GM23338 (cell line): Measurements from ENCODE around the gene SLC16A9. TPM values are rescaled to one million over a fixed set of nuclear protein-coding genes. Genes with fewer than 3 reads are reported as not detected.

Source experiments
- ATAC-seq: fragments of 200-7000 bp; cut with Tn5 transposase; 3 replicates; pipeline ENCODE4 v1.9.1; 2020
- DNase-seq: peaks from one replicate; pipeline ENCODE4 v3.0.0-alpha.2; 2015; ENCODE audit warnings: low spot score
- H2AFZ ChIP-seq: fragments of 200-600 bp; sonication (generic); 2 replicates; pipeline ENCODE4 v1.8.0; 2016; ENCODE audit warnings: antibody characterized with exemption, mild to moderate bottlenecking, moderate library complexity
- H3F3A ChIP-seq: fragments of 200-600 bp; sonication (generic); replicated peaks from 2 replicates; pipeline ENCODE4 v1.8.0; 2017; ENCODE audit warnings: antibody characterized with exemption, mixed run types, low read depth
- H3K27ac ChIP-seq: fragments of 200-600 bp; sonication (generic); 2 replicates; pipeline ENCODE4 v1.6.1; 2016; ENCODE audit warnings: low read depth
- H3K27me3 ChIP-seq: fragments of 200-600 bp; sonication (generic); 2 replicates; pipeline ENCODE4 v1.8.0; 2016; ENCODE audit warnings: mild to moderate bottlenecking, mixed run types, moderate library complexity; ENCODE audit not compliant: insufficient read depth
- H3K36me3 ChIP-seq: fragments of 200-600 bp; sonication (generic); 2 replicates; pipeline ENCODE4 v1.8.0; 2016; ENCODE audit warnings: mild to moderate bottlenecking; ENCODE audit not compliant: insufficient read depth
- H3K4me1 ChIP-seq: fragments of 200-600 bp; sonication (generic); 2 replicates; pipeline ENCODE4 v1.8.0; 2016; ENCODE audit warnings: mild to moderate bottlenecking, moderate library complexity; ENCODE audit not compliant: insufficient read depth
- H3K4me2 ChIP-seq: fragments of 200-600 bp; sonication (generic); 2 replicates; pipeline ENCODE4 v1.7.1; 2017; ENCODE audit warnings: mixed run types
- H3K4me3 ChIP-seq: fragments of 200-600 bp; sonication (generic); 2 replicates; pipeline ENCODE4 v1.6.1; 2016; ENCODE audit warnings: mixed run types
- H3K79me2 ChIP-seq: fragments of 200-600 bp; sonication (generic); replicated peaks from 2 replicates; pipeline ENCODE4 v1.8.0; 2017; ENCODE audit warnings: mild to moderate bottlenecking; ENCODE audit not compliant: insufficient read depth
- H3K9me2 ChIP-seq: fragments of 200-600 bp; sonication (generic); 2 replicates; pipeline ENCODE4 v1.8.0; 2017; ENCODE audit not compliant: insufficient read depth
- H4K20me1 ChIP-seq: fragments of 200-600 bp; sonication (generic); replicated peaks from 2 replicates; pipeline ENCODE4 v1.8.0; 2017; ENCODE audit warnings: mild to moderate bottlenecking; ENCODE audit not compliant: insufficient read depth
- H3K27ac Mint-ChIP-seq: 2 replicates; pipeline ENCODE4 v1.8.0; 2020; ENCODE audit warnings: inconsistent platforms, mild to moderate bottlenecking, moderate library complexity, mixed read lengths
- H3K27me3 Mint-ChIP-seq: 3 replicates; pipeline ENCODE4 v1.8.0; 2022; ENCODE audit warnings: low read depth, mild to moderate bottlenecking, moderate library complexity, mixed read lengths, inconsistent platforms; ENCODE audit not compliant: insufficient read depth, poor library complexity
- H3K36me3 Mint-ChIP-seq: 3 replicates; pipeline ENCODE4 v1.8.0; 2021; ENCODE audit warnings: low read depth, mild to moderate bottlenecking, inconsistent platforms, moderate library complexity, mixed read lengths
- H3K4me1 Mint-ChIP-seq: 3 replicates; pipeline ENCODE4 v1.8.0; 2020; ENCODE audit warnings: mild to moderate bottlenecking, inconsistent platforms, mixed read lengths
- H3K4me3 Mint-ChIP-seq: 3 replicates; pipeline ENCODE4 v1.8.0; 2021; ENCODE audit warnings: moderate library complexity, mild to moderate bottlenecking, inconsistent platforms, mixed read lengths
- H3K9me3 Mint-ChIP-seq: 3 replicates; pipeline ENCODE4 v1.8.0; 2020; ENCODE audit warnings: moderate library complexity, mild to moderate bottlenecking, inconsistent platforms, mixed read lengths
- CREB1 ChIP-seq: fragments of 250-450 bp; sonication (Bioruptor Pico); IDR thresholded peaks from 2 replicates; pipeline ENCODE4 v1.5.0; 2020; ENCODE audit warnings: low read depth, mild to moderate bottlenecking, moderate library complexity
- EZH2 ChIP-seq: fragments of 200-600 bp; sonication (generic); IDR thresholded peaks from one replicate; pipeline ENCODE4 v1.8.0; 2017; ENCODE audit warnings: antibody characterized with exemption, mild to moderate bottlenecking, low read depth; ENCODE audit not compliant: unreplicated experiment
- EZH2phosphoT487 ChIP-seq: fragments of 200-600 bp; sonication (generic); IDR thresholded peaks from one replicate; pipeline ENCODE4 v1.8.1; 2018; ENCODE audit warnings: antibody characterized with exemption; ENCODE audit not compliant: unreplicated experiment
- POLR2AphosphoS5 ChIP-seq: IDR thresholded peaks from 2 replicates; pipeline ENCODE4 v1.6.1; 2016; ENCODE audit warnings: antibody characterized with exemption, low read depth
- polyA plus RNA-seq: library from polyadenylated mRNA; unstranded; fragments of >200 nt; fragmentation: Nextera tagmentation; extraction: Ambion mirVana; gene quantifications from 2 replicates; pipeline ENCODE4 v1.2.1, GENCODE V29; 2016
- total RNA-seq: library from RNA; depleted of rRNA; stranded (reverse); fragments of >200 nt; shearing (Covaris generic); gene quantifications from 2 replicates; pipeline ENCODE4 v1.2.3, GENCODE V29; 2014
- TF ChIP-seq, protein P1 (sequence below): fragments of 250-450 bp; sonication (Bioruptor Pico); IDR thresholded peaks from 2 replicates; pipeline ENCODE4 v1.5.0; 2020; ENCODE audit warnings: mild to moderate bottlenecking, moderate library complexity
- TF ChIP-seq, protein P2 (sequence below): IDR thresholded peaks from one replicate; pipeline ENCODE4 v1.6.1; 2018; ENCODE audit warnings: antibody characterized with exemption; ENCODE audit not compliant: unreplicated experiment

Gene SLC16A9
- total and polyA plus RNA-seq, 2 experiments from 2014 or later = 6.5 to 11.4 TPM

DNA sequence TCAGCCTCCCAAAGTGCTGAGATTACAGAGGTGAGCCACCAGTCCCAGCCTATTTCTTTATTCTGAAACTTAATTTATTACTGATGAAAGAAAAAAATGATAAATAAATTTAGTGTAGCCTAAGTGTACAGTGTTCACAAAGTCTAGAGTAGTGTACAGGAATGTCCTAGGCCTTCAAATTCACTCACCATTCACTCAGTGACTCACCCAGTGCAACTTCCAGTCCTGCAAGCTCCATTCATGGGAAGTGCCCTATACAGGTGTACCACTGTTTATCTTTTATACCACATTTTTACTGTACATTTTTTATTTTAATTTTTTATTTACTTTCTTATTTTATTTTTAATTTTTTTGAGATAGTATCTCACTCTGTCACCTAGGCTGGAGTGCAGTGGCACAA is 31.4 kb upstream of the SLC16A9 start (continued):
- TF ChIP-seq, protein P1, sequence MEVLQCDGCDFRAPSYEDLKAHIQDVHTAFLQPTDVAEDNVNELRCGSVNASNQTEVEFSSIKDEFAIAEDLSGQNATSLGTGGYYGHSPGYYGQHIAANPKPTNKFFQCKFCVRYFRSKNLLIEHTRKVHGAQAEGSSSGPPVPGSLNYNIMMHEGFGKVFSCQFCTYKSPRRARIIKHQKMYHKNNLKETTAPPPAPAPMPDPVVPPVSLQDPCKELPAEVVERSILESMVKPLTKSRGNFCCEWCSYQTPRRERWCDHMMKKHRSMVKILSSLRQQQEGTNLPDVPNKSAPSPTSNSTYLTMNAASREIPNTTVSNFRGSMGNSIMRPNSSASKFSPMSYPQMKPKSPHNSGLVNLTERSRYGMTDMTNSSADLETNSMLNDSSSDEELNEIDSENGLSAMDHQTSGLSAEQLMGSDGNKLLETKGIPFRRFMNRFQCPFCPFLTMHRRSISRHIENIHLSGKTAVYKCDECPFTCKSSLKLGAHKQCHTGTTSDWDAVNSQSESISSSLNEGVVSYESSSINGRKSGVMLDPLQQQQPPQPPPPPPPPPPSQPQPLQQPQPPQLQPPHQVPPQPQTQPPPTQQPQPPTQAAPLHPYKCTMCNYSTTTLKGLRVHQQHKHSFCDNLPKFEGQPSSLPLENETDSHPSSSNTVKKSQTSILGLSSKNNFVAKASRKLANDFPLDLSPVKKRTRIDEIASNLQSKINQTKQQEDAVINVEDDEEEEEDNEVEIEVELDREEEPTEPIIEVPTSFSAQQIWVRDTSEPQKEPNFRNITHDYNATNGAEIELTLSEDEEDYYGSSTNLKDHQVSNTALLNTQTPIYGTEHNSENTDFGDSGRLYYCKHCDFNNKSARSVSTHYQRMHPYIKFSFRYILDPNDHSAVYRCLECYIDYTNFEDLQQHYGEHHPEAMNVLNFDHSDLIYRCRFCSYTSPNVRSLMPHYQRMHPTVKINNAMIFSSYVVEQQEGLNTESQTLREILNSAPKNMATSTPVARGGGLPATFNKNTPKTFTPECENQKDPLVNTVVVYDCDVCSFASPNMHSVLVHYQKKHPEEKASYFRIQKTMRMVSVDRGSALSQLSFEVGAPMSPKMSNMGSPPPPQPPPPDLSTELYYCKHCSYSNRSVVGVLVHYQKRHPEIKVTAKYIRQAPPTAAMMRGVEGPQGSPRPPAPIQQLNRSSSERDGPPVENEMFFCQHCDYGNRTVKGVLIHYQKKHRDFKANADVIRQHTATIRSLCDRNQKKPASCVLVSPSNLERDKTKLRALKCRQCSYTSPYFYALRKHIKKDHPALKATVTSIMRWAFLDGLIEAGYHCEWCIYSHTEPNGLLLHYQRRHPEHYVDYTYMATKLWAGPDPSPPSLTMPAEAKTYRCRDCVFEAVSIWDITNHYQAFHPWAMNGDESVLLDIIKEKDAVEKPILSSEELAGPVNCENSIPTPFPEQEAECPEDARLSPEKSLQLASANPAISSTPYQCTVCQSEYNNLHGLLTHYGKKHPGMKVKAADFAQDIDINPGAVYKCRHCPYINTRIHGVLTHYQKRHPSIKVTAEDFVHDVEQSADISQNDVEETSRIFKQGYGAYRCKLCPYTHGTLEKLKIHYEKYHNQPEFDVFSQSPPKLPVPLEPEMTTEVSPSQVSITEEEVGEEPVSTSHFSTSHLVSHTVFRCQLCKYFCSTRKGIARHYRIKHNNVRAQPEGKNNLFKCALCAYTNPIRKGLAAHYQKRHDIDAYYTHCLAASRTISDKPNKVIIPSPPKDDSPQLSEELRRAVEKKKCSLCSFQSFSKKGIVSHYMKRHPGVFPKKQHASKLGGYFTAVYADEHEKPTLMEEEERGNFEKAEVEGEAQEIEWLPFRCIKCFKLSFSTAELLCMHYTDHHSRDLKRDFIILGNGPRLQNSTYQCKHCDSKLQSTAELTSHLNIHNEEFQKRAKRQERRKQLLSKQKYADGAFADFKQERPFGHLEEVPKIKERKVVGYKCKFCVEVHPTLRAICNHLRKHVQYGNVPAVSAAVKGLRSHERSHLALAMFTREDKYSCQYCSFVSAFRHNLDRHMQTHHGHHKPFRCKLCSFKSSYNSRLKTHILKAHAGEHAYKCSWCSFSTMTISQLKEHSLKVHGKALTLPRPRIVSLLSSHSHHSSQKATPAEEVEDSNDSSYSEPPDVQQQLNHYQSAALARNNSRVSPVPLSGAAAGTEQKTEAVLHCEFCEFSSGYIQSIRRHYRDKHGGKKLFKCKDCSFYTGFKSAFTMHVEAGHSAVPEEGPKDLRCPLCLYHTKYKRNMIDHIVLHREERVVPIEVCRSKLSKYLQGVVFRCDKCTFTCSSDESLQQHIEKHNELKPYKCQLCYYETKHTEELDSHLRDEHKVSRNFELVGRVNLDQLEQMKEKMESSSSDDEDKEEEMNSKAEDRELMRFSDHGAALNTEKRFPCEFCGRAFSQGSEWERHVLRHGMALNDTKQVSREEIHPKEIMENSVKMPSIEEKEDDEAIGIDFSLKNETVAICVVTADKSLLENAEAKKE (CRISPR knock-in tag) = no peak
- TF ChIP-seq EZH2 (no peak), POLR2AphosphoS5 (no peak)

GRCh38 chr10:59736749-59737148 is 27.1 kb upstream of the SLC16A9 start:
- ATAC-seq = no peak
- Histone ChIP-seq H3F3A (no peaks in the 10 kb centered on the region), H3K4me1 (no peaks in the 10 kb centered on the region), H3K4me3 (no peak overlapping the region), H3K27ac (no peak overlapping the region), H3K27me3 (no peaks in the 10 kb centered on the region), H3K36me3 (no peaks in the 10 kb centered on the region), H3K9me2 (no peaks in the 10 kb centered on the region), H4K20me1 (no peaks in the 10 kb centered on the region), H3K79me2 (no peaks in the 10 kb centered on the region), H3K4me2 (no peak overlapping the region), H2AFZ (no peak overlapping the region)
- Mint-ChIP-seq H3K27ac (no peak overlapping the region), H3K4me1 (peaks cover 3% of the 10 kb centered on the region; the same call in 2 of the 3 replicates), H3K4me3 (no peak overlapping the region), H3K36me3 (peaks cover 6% of the 10 kb centered on the region; the same call in 2 of the 3 replicates), H3K27me3 (no peaks in the 10 kb centered on the region), H3K9me3 (peaks cover 11% of the 10 kb centered on the region; the same call in 1 of the 3 replicates)
- no peak for DNase-seq
- TF ChIP-seq CREB1 = no peak
- TF ChIP-seq, protein P2, sequence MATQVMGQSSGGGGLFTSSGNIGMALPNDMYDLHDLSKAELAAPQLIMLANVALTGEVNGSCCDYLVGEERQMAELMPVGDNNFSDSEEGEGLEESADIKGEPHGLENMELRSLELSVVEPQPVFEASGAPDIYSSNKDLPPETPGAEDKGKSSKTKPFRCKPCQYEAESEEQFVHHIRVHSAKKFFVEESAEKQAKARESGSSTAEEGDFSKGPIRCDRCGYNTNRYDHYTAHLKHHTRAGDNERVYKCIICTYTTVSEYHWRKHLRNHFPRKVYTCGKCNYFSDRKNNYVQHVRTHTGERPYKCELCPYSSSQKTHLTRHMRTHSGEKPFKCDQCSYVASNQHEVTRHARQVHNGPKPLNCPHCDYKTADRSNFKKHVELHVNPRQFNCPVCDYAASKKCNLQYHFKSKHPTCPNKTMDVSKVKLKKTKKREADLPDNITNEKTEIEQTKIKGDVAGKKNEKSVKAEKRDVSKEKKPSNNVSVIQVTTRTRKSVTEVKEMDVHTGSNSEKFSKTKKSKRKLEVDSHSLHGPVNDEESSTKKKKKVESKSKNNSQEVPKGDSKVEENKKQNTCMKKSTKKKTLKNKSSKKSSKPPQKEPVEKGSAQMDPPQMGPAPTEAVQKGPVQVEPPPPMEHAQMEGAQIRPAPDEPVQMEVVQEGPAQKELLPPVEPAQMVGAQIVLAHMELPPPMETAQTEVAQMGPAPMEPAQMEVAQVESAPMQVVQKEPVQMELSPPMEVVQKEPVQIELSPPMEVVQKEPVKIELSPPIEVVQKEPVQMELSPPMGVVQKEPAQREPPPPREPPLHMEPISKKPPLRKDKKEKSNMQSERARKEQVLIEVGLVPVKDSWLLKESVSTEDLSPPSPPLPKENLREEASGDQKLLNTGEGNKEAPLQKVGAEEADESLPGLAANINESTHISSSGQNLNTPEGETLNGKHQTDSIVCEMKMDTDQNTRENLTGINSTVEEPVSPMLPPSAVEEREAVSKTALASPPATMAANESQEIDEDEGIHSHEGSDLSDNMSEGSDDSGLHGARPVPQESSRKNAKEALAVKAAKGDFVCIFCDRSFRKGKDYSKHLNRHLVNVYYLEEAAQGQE = no peak
- TF ChIP-seq EZH2phosphoT487 = no peak
- TF ChIP-seq, protein P1 (CRISPR knock-in tag) = no peak
